GM23338 (cell line): Measurements from ENCODE around the gene HERC2.

Experiments used
- EZH2 ChIP-seq: fragments of 200-600 bp; sonication (generic); IDR thresholded peaks from one replicate; pipeline ENCODE4 v1.8.0; 2017; ENCODE audit warnings: antibody characterized with exemption, mild to moderate bottlenecking, low read depth; ENCODE audit not compliant: unreplicated experiment
- EZH2phosphoT487 ChIP-seq: fragments of 200-600 bp; sonication (generic); IDR thresholded peaks from one replicate; pipeline ENCODE4 v1.8.1; 2018; ENCODE audit warnings: antibody characterized with exemption; ENCODE audit not compliant: unreplicated experiment
- POLR2AphosphoS5 ChIP-seq: IDR thresholded peaks from 2 replicates; pipeline ENCODE4 v1.6.1; 2016; ENCODE audit warnings: antibody characterized with exemption, low read depth
- ZNF331 ChIP-seq: fragments of 250-450 bp; sonication (Bioruptor Pico); IDR thresholded peaks from 2 replicates; pipeline ENCODE4 v1.5.0; 2020; ENCODE audit warnings: low read depth, mild to moderate bottlenecking, moderate library complexity
- TF ChIP-seq, protein P1 (sequence below), 2 experiments: fragments of 200-600 bp in 1 of 2; sonication (generic) in 1 of 2; conservative IDR thresholded peaks; 2 replicates each; pipeline versions ENCODE4 v1.5.1 to v1.6.1; 2016 to 2017; ENCODE audit warnings: antibody characterized with exemption in 2 of 2, low read depth in 2 of 2, mild to moderate bottlenecking in 2 of 2, moderate library complexity in 1 of 2
- TF ChIP-seq, protein P2 (sequence below): IDR thresholded peaks from one replicate; pipeline ENCODE4 v1.6.1; 2018; ENCODE audit warnings: antibody characterized with exemption; ENCODE audit not compliant: unreplicated experiment

DNA sequence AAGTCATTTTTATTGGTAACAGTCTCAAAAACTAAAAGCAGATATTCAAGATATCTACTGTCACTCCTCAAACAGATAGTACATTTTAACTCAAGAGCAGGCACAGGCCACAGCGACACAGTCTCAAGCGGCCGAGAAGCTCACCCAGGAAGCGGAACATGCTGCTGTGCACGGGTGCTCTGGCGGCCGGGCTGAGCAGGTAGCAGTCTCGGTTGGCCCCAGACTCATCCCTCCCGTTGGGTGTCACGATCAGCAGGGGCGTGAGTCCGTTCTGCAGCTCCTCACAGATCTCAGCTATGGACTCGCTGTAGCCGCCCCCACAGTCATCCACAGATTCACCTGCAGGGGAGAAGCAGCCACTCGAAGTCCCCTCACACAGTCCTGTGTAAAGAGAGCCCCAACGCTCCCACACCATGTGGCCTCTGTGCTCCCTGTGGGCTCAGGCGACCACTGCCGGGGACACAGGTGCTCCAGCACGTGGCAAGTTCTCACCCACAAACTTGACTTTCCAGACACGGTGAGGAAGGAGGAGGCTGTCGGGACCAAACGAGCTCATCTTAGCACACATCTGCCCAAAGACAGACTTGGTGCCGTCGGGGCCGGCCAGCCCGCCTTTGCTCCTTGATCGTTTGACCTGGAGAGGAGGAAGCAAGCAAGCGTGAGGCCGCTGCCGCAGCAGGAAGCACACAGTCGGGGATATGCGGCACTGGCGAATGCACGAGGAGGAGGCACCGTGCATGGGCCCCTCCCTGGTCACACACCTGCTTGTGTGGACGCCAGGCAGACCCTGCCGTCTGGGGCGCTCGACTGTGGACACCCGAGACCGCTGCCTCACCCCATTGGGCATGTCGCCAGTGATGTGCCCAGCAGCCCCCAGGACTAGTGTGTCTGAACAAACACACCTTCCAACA is 205.2 kb downstream of the HERC2 start:
- no peak for TF ChIP-seq POLR2AphosphoS5
- TF ChIP-seq EZH2phosphoT487 = no peak
- TF ChIP-seq, protein P1, sequence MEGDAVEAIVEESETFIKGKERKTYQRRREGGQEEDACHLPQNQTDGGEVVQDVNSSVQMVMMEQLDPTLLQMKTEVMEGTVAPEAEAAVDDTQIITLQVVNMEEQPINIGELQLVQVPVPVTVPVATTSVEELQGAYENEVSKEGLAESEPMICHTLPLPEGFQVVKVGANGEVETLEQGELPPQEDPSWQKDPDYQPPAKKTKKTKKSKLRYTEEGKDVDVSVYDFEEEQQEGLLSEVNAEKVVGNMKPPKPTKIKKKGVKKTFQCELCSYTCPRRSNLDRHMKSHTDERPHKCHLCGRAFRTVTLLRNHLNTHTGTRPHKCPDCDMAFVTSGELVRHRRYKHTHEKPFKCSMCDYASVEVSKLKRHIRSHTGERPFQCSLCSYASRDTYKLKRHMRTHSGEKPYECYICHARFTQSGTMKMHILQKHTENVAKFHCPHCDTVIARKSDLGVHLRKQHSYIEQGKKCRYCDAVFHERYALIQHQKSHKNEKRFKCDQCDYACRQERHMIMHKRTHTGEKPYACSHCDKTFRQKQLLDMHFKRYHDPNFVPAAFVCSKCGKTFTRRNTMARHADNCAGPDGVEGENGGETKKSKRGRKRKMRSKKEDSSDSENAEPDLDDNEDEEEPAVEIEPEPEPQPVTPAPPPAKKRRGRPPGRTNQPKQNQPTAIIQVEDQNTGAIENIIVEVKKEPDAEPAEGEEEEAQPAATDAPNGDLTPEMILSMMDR (conservative IDR thresholded peaks at IDR 0.05; ENCODE audit: low read depth in 2 of 2) = no peak
- TF ChIP-seq, protein P2, sequence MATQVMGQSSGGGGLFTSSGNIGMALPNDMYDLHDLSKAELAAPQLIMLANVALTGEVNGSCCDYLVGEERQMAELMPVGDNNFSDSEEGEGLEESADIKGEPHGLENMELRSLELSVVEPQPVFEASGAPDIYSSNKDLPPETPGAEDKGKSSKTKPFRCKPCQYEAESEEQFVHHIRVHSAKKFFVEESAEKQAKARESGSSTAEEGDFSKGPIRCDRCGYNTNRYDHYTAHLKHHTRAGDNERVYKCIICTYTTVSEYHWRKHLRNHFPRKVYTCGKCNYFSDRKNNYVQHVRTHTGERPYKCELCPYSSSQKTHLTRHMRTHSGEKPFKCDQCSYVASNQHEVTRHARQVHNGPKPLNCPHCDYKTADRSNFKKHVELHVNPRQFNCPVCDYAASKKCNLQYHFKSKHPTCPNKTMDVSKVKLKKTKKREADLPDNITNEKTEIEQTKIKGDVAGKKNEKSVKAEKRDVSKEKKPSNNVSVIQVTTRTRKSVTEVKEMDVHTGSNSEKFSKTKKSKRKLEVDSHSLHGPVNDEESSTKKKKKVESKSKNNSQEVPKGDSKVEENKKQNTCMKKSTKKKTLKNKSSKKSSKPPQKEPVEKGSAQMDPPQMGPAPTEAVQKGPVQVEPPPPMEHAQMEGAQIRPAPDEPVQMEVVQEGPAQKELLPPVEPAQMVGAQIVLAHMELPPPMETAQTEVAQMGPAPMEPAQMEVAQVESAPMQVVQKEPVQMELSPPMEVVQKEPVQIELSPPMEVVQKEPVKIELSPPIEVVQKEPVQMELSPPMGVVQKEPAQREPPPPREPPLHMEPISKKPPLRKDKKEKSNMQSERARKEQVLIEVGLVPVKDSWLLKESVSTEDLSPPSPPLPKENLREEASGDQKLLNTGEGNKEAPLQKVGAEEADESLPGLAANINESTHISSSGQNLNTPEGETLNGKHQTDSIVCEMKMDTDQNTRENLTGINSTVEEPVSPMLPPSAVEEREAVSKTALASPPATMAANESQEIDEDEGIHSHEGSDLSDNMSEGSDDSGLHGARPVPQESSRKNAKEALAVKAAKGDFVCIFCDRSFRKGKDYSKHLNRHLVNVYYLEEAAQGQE = no peak
- TF ChIP-seq ZNF331 (CRISPR knock-in tag) = no peak
- no peak for TF ChIP-seq EZH2
